Endothelial cell of umbilical vein (primary cell): ENCODE measurements around the gene ASGR2. TPM values are rescaled to one million over a fixed set of nuclear protein-coding genes. Genes with fewer than 3 reads are reported as not detected.

Experiments used
- BruUV-seq: library from RNA; stranded (reverse); fragments of 400-500 nt; replicated peaks from 2 replicates; lab custom pipeline; 2021; lab: Mats Ljungman, UMichigan
- CTCF ChIA-PET: fragments of 300-600, 350-600 bp; sonication (Branson Sonifier 250); formaldehyde crosslinking; loops from one replicate; lab custom pipeline; 2021; ENCODE audit warnings: antibody characterized with exemption, inconsistent platforms; lab: Charles Lee
- POLR2A ChIA-PET: fragments of 300-600, 350-600 bp; sonication (Branson Sonifier 250); formaldehyde crosslinking; loops from one replicate; lab custom pipeline; 2021; ENCODE audit warnings: antibody characterized with exemption, inconsistent platforms; lab: Charles Lee
- DNase-seq: peaks from one replicate; pipeline ENCODE4 v3.0.0-alpha.2; 2011; ENCODE audit warnings: low read depth, low spot score
- FAIRE-seq: peaks from 2 replicates; lab custom pipeline; 2011; peaks lifted over from hg19 to GRCh38; lab: Jason Lieb, UNC
- H2AFZ ChIP-seq: 2 replicates; pipeline ENCODE4 v1.6.0; 2012; ENCODE audit warnings: low read depth, low read length, control low read depth, inconsistent platforms
- H3K27ac ChIP-seq: 2 replicates; pipeline ENCODE4 v1.5.1; 2011; ENCODE audit warnings: low read depth, mild to moderate bottlenecking, control low read depth, low read length, moderate library complexity; ENCODE audit not compliant: insufficient read depth
- H3K27me3 ChIP-seq, 2 experiments: 2 replicates each; pipeline versions ENCODE4 v1.6.0 to v1.6.1; 2011; ENCODE audit warnings: low read length in 2 of 2, mixed read lengths in 1 of 2; ENCODE audit not compliant: control insufficient read depth in 2 of 2, insufficient read depth in 2 of 2
- H3K36me3 ChIP-seq, 2 experiments: 2 replicates in 1 of 2; 3 replicates in 1 of 2; pipeline ENCODE4 v1.5.1; 2011; ENCODE audit warnings: low read length in 2 of 2, mild to moderate bottlenecking in 1 of 2, moderate library complexity in 1 of 2; ENCODE audit not compliant: control insufficient read depth in 2 of 2, insufficient read depth in 2 of 2; ENCODE audit errors: extremely low read depth in 1 of 2
- H3K4me1 ChIP-seq: 3 replicates; pipeline ENCODE4 v1.5.1; 2011; ENCODE audit warnings: mild to moderate bottlenecking, low read length; ENCODE audit not compliant: control insufficient read depth, insufficient read depth; ENCODE audit errors: extremely low read depth
- H3K4me2 ChIP-seq: 2 replicates; pipeline ENCODE4 v1.6.1; 2011; ENCODE audit warnings: low read length, control low read depth, mixed read lengths; ENCODE audit not compliant: insufficient read depth
- H3K4me3 ChIP-seq, 3 experiments: fragments of 200-600 bp in 1 of 3; sonication (generic), shearing (Covaris generic) in 1 of 3; replicated peaks in 1 of 3; 2 replicates each; pipeline ENCODE4 v1.5.1; 2011 to 2016; ENCODE audit warnings: control low read depth in 3 of 3, low read length in 3 of 3, mild to moderate bottlenecking in 2 of 3, inconsistent platforms in 1 of 3, low read depth in 1 of 3, moderate library complexity in 1 of 3; ENCODE audit not compliant: insufficient read depth in 1 of 3
- H3K79me2 ChIP-seq: 2 replicates; pipeline ENCODE4 v1.6.0; 2012; ENCODE audit warnings: low read length, inconsistent platforms; ENCODE audit not compliant: control insufficient read depth, insufficient read depth
- H3K9ac ChIP-seq: replicated peaks from 2 replicates; pipeline ENCODE3; 2011; ENCODE audit warnings: low read length, control low read depth; ENCODE audit not compliant: insufficient read depth; ENCODE audit errors: extremely low read depth
- H3K9me1 ChIP-seq: replicated peaks from 3 replicates; pipeline ENCODE4 v1.6.0; 2011; ENCODE audit warnings: mild to moderate bottlenecking, low read length; ENCODE audit not compliant: control insufficient read depth, insufficient read depth; ENCODE audit errors: extremely low read depth
- H3K9me3 ChIP-seq: replicated peaks from 2 replicates; pipeline ENCODE4 v1.5.1; 2012; ENCODE audit warnings: low read length, inconsistent platforms; ENCODE audit not compliant: control insufficient read depth, insufficient read depth
- H4K20me1 ChIP-seq: replicated peaks from 2 replicates; pipeline ENCODE3; 2011; ENCODE audit warnings: mild to moderate bottlenecking, low read length; ENCODE audit not compliant: control insufficient read depth, insufficient read depth; ENCODE audit errors: extremely low read depth
- EZH2 ChIP-seq: IDR thresholded peaks from 2 replicates; pipeline ENCODE4 v1.6.1; 2012; ENCODE audit warnings: borderline replicate concordance, low read depth, mild to moderate bottlenecking, moderate library complexity, low read length, inconsistent platforms; ENCODE audit not compliant: severe bottlenecking
- FOS ChIP-seq: IDR thresholded peaks from 2 replicates; pipeline ENCODE4 v1.6.1; 2011; ENCODE audit warnings: mild to moderate bottlenecking, low read length, moderate library complexity, borderline replicate concordance; ENCODE audit not compliant: insufficient read depth
- GATA2 ChIP-seq: IDR thresholded peaks from 2 replicates; pipeline ENCODE4 v1.7.0; 2011; ENCODE audit warnings: low read depth, mild to moderate bottlenecking, moderate library complexity, mixed read lengths, low read length; ENCODE audit not compliant: insufficient read length, insufficient read depth
- JUN ChIP-seq: IDR thresholded peaks from 2 replicates; pipeline ENCODE4 v1.6.1; 2011; ENCODE audit warnings: borderline replicate concordance, low read depth; ENCODE audit not compliant: insufficient read length, insufficient read depth
- MYC ChIP-seq: IDR thresholded peaks from one replicate; pipeline ENCODE4 v1.6.1; 2011; ENCODE audit warnings: mild to moderate bottlenecking, low read depth, low read length
- POLR2A ChIP-seq: IDR thresholded peaks from 2 replicates; pipeline ENCODE4 v1.6.1; 2012; ENCODE audit warnings: low read depth, mild to moderate bottlenecking, control low read depth, low read length
- POLR2AphosphoS5 ChIP-seq: IDR thresholded peaks from 2 replicates; pipeline ENCODE4 v1.6.1; 2012; ENCODE audit warnings: low read depth, mild to moderate bottlenecking, control low read depth, low read length, moderate library complexity; ENCODE audit not compliant: insufficient read depth
- dilution Hi-C: fragments of 300-500 bp; cut with MboI; formaldehyde crosslinking; loops from one replicate; pipeline ENCODE4 v1.15.0; 2019; ENCODE audit warnings: low sequenced_read_pairs; ENCODE audit not compliant: extremely low pct_ligation_motif_present
- intact Hi-C: fragments of 100-400 bp; cut with micrococcal nuclease; formaldehyde crosslinking; loops from one replicate; pipeline ENCODE4 v1.10.0; 2022
- polyA plus RNA-seq, 4 experiments: library from polyadenylated mRNA; depleted of rRNA in 3 of 4; stranded (reverse) in 3 of 4; unstranded in 1 of 4; fragments of >200 nt; gene quantifications; 2 replicates each; pipeline versions ENCODE4 v1.2.1 to v1.2.3, GENCODE V29; 2011 to 2012; ENCODE audit warnings: missing spikeins in 1 of 4
- total RNA-seq: library from RNA; stranded (reverse); gene quantifications from 2 replicates; pipeline ENCODE4 v1.2.3, GENCODE V29; 2021
- TF ChIP-seq, protein P1 (sequence below), 2 donors: IDR thresholded peaks; 1 replicate in 1 of 2; 2 replicates in 1 of 2; pipeline ENCODE4 v1.5.1; 2011; ENCODE audit warnings: low read length in 2 of 2, mild to moderate bottlenecking in 2 of 2, moderate library complexity in 2 of 2, control low read depth in 1 of 2, inconsistent platforms in 1 of 2, low read depth in 1 of 2; ENCODE audit not compliant: insufficient read depth in 1 of 2; ENCODE audit errors: extremely low read depth in 1 of 2
- TF ChIP-seq, protein P2 (sequence below): IDR thresholded peaks from 2 replicates; pipeline ENCODE4 v1.6.1; 2011; ENCODE audit not compliant: insufficient read depth, insufficient read length

Gene ASGR2
- total and polyA plus RNA-seq, 2 donors (not counting 3 experiments of a cell fraction or from before 2014, with no cell fraction given), result not detected

DNA sequence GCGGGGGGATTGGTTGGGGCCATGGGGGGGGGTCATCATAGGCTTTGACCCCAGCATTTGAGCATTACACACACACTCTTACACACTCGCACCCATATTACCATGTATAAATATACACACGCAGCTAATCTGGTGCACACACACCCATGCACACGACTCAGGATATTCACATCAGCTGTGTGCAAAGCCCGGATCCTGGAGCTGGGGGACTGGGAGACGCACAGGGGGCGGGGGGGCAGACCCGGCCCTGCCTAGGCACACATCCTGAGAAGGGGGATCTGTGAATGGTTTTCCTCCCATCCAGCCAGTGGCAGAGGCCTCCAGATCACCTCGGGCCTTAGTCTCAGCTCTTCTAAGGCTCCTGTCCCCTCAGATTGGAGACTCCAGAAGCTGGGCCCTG, 5.6 kb downstream of the ASGR2 start:
- no peaks in the 10 kb centered on the region for H3K4me1 ChIP-seq
- FAIRE-seq (no peak), DNase-seq (no peak)
- no peaks in the 10 kb centered on the region for H3K9me3 ChIP-seq
- H3K9me1 ChIP-seq, result no peaks in the 10 kb centered on the region
- ChIA-PET CTCF (interaction anchor here (1.7 kb wide), 1 partner anchor 22 kb away, joined by 7 read pairs; no protein-coding TSS in a partner anchor), POLR2A (interaction anchor here (0.6 kb wide), 1 partner anchor 53 kb away, joined by 3 read pairs; no protein-coding TSS in a partner anchor)
- no peaks in the 10 kb centered on the region for H3K79me2 ChIP-seq
- peaks cover 0 to 1% of the 10 kb centered on the region in 2 experiments for H3K27me3 ChIP-seq
- TF ChIP-seq, protein P1, sequence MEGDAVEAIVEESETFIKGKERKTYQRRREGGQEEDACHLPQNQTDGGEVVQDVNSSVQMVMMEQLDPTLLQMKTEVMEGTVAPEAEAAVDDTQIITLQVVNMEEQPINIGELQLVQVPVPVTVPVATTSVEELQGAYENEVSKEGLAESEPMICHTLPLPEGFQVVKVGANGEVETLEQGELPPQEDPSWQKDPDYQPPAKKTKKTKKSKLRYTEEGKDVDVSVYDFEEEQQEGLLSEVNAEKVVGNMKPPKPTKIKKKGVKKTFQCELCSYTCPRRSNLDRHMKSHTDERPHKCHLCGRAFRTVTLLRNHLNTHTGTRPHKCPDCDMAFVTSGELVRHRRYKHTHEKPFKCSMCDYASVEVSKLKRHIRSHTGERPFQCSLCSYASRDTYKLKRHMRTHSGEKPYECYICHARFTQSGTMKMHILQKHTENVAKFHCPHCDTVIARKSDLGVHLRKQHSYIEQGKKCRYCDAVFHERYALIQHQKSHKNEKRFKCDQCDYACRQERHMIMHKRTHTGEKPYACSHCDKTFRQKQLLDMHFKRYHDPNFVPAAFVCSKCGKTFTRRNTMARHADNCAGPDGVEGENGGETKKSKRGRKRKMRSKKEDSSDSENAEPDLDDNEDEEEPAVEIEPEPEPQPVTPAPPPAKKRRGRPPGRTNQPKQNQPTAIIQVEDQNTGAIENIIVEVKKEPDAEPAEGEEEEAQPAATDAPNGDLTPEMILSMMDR (IDR thresholded peaks at IDR 0.05; ENCODE audit: extremely low read depth in 1 of 2, insufficient read depth in 1 of 2, low read depth in 1 of 2, low read length in 2 of 2), result no peak
- TF ChIP-seq MYC (no peak), POLR2AphosphoS5 (no peak), EZH2 (no peak), JUN (no peak), FOS (no peak), POLR2A (no peak), GATA2 (no peak)
- TF ChIP-seq, protein P2, sequence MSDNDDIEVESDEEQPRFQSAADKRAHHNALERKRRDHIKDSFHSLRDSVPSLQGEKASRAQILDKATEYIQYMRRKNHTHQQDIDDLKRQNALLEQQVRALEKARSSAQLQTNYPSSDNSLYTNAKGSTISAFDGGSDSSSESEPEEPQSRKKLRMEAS, result no peak
- no peak overlapping the region for H3K4me3 ChIP-seq
- dilution Hi-C loops (no loop called here), intact Hi-C loops (no loop called here)
- H3K27ac ChIP-seq, result no peak overlapping the region
- no peak overlapping the region for H3K4me2 ChIP-seq
- no peak overlapping the region for H2AFZ ChIP-seq
- BruUV-seq, result no TSS peak
- H3K36me3 ChIP-seq, result no peaks in the 10 kb centered on the region
- H4K20me1 ChIP-seq, result no peaks in the 10 kb centered on the region
- H3K9ac ChIP-seq, result no peak overlapping the region
